ELF-1 (cell line): ENCODE results near the gene AKAP13.

Source experiments
- DNase-seq: peaks from one replicate; pipeline ENCODE4 v3.0.0-alpha.2; 2016; ENCODE audit warnings: low read depth, low spot score

The AKAP13 gene

DNA sequence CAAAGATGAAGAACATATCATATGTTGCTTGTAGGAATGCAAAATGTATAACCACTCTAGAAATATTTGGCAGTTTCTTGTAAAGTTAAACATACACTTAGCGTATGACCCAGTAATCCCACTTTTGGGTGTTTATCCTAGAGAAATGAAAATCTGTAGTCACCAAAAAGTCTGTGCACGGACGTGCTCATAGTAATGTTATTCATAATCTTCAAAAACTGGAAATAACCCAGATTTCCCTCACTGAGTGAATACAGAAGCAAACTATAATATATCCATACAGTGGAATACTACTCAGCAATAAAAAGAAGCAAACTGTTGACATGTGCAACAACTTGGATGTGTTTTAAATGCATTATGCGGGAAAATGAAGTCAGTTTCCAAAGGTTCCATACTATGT lies 155.9 kb downstream of the AKAP13 start:
- no peak for DNase-seq

DNA sequence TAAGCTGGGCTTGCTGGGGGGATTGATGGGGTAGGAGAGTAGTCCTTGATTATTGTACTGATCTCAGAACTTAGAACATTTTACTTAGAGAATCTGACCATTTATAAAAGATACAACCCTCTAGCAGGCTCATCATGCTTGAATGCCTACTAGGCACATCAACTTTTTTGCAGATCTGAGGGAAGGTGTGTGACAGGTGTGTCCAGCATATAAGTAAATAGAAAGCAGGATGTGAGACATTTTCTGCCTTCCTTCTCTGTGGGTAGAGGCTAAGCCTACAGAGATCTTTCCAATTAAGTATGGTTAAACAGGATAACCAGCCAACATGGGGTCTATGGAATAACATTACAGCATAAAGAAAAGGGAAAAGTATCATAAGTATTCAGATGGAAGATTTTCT lies 159.1 kb downstream of the AKAP13 start:
- no peak for DNase-seq

DNA sequence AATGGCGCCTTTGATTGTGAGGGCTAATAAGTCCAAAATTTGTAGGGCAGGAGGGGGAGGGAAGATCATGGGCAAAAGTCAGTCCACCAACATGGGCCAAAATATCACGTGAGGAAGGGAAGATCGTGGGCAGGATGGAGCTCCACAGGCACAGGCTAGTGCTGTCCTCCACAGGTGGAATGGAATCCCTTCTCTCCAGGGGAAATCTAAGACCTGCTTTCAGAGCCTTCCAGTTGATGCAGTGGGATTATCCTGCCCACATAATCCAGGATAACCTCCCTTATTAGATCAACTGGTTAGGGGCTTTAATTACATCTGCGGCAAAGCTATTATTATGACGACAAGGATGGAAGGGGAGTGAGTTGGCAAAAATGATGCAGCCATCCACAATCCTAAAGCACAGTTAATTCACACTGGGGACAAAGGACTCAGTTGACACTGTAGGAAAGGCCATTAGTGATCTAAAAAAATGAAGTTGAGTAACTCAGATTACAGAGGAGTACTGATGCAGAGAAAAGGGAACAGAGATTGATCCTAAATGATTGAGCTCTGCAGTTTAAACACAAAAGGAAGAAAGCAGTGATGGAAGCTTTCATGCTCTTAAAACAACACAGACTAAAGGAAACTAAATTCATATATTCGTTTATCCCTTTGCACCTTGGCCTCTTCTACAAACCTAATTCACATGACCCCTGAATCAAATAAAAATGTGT lies 159.8 kb downstream of the AKAP13 start:
- no peak for DNase-seq

DNA sequence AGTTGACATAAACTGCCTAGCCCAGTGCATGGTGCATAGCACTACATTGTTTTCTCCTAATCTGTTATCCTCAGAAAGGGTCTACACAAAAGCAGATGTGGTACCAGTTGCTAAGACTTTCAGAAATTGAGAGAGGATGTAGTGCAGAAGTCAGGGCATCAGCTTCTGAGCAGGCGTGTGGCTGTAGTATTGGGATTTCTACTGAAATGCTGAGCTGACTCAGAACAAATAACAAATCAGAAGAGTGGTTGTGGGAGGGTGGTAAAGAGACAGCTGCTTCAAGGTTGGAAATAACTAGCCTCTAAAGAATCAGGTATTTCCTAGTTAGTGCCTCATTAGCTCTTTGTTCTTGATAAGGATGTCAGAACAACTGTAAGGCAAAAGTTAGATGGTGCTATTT lies 161.3 kb downstream of the AKAP13 start:
- no peak for DNase-seq

DNA sequence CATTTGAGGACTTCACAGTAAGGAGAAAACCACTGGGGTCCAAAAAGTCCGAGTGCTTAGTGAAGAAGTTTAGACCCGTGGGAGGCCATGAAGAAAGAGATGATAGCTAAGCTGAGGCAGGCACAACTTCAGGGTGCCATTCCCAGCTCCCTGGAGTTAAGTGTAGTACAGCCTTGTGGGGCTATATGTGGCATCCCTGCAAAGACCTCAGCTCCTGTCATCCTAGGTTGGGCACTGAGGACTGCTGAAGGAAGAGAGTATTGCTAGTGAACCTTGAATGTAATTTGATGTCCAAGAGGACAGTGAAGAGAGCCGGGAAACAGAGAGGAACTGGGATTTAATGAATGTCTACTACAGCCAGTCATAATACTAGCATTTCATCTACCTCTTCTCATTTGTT lies 162.1 kb downstream of the AKAP13 start:
- no peak for DNase-seq

DNA sequence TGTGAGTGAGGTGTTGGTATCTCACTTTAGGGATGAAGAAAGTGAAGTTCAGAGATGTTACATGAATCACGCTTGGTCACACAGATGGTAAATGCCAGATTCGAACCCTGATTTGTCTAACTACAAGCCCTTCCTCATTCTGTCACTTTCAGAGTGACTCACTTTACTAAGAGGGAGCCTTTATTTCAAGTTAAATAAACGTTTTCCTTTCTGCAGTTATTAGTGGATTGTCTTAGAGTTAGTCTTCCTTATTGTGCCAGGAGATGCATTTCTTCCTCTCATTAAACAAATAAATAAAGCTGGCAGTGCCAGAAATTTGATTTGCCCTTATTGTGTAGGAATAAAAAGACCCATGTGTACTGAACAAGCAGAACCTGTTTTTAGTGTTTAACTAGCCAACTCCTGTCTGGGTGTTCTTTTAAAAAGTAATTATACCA lies 162.5 kb downstream of the AKAP13 start:
- no peak for DNase-seq

DNA sequence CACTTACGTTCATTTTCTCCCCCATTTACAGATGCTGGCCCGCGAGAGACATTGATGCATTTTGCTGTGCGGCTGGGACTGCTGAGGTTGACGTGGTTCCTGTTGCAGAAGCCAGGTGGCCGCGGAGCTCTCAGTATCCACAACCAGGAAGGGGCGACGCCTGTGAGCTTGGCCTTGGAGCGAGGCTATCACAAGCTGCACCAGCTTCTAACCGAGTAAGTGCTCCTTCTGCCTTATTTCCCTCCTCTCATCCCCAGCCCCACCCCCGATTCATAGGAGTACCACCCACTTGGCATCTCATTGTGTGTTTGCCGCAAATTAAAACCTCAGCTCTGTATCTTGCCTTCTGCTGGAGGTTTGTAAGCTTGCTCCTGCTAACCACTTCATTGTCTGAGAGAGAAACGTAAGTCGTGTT lies 163.3 kb downstream of the AKAP13 start:
- DNase-seq: no peak

DNA sequence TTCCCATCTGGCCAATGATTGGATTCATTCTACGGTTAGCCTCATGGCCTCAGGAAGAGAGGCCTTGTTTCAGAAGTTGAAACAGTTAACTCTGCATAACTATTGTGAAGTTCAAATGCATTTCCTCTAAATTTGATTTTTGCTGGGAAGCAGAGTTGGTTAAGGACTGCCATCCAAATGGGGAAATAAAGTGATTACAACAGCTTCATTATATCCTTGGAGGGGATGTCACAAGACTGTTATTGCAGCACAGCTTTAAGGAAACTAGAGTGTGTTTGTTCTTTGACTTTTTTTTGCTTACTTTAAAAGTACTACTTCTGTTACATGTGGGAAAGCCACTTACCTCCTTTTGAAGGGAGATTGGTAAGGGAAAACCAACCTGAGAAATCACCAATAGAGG lies 164.8 kb downstream of the AKAP13 start:
- no peak for DNase-seq

DNA sequence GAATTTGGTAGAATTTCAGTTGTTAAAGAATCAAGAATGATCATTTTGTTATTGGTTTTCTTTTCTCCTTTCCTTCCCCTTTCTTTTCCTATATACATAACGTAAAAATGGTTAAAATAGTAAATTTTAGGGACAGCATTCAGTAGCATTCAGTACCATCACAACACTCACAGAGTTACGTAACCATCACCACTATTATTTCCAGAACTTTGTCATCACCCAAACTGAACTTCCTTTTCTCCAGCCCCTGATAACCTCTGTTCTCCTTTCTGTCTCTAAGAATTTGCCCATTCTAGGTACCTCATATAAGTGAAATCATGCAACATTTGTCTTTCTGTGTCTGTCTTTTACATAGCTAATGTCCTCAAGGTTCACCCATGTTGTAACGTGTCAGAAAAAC lies 165.3 kb downstream of the AKAP13 start:
- DNase-seq: no peak

DNA sequence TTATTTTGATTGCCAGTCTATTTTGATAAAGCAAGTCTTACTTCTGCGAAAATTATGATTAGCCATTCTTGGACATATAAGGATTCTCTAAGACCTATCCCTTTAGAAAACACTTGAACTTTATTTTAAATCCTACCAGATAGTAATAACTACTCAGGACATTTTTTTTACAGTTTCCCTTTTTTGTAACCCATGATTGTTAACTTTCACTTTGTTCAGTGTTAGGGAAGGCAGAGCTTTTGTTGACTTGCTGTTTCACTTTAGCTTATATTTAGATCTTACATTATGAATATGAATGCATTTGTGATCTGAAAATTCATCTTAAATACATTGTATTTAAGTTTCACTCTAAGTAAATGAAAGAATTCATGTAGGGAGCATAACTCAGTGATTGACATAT lies 167.0 kb downstream of the AKAP13 start:
- DNase-seq: no peak

DNA sequence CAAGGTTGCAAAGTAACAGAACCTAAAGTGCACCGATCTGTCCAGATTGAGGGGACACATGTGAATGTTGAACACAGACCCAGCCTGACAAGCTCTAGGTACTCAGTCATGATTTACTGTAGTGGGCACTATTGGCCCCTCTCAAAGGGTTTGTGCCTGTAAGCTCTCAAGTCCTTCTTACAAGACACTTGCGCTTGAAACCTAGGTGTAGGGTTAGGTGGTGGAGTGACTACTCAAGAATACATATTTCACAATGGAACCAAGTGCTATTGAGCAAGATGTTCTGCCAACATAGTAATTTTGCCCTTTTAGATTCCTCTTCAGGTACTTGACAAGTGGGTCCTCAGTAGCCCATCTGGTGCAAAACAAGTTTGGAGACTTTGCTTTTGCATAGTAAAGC lies 169.9 kb downstream of the AKAP13 start:
- DNase-seq: no peak

DNA sequence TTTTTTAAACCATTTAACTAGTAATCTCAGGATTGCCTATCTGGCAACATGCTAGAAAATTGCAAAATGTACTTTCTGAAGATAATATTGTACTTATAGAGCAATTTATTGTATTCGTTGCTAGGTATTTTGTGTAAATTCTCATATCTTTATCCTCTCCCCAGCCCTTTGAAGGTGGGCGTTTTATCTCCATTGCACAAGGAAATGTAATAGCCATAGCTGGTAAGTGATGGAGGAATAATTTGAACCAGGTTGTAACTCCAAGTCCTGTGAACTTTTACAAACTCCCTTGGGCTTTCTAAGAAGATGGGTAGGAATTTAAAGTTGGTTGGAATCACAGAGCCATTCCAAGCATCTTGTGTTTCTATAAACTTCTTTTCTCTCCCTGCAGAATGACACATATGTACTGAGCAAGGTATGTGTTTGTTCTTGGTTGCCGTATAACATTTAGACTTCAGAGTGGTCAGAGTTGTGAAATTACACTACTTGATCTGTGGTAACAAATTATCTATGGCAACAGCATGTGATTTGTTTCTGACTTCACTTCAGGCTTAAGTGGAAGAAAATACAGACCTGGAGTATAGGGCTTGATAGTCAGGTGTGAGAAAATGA lies 170.9 kb downstream of the AKAP13 start:
- no peak for DNase-seq

DNA sequence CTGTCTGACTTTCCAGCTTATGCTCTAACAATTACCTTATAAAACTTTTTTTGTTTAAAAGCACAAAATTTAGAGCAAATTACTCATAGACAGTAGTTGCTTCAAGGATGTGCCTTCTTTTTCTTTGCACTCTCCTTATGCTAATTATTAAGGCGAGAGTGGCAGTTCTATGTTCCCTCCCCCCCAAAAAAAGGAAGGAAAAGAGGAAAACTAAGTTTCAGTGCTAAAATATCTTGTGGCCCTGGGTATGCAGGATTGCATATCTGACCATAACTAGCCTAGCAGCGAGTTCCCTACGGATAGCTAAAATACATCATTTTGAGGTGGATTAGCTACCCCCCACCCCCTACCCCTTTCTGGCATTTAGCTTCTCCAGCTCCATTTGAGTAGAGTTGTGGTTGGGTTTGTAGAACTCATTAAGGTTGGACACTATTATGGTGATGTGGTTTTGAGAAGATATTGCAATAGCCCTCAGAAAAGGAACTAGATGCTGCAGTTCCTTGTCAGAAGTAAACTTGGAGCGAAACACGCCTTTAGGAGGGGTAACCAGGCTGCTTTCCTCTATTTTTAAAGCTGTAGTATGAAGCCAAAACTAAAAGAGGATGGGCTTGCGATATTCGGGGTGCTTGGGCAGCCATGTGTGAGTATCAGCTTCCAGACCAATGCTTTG lies 174.6 kb downstream of the AKAP13 start:
- DNase-seq: no peak

DNA sequence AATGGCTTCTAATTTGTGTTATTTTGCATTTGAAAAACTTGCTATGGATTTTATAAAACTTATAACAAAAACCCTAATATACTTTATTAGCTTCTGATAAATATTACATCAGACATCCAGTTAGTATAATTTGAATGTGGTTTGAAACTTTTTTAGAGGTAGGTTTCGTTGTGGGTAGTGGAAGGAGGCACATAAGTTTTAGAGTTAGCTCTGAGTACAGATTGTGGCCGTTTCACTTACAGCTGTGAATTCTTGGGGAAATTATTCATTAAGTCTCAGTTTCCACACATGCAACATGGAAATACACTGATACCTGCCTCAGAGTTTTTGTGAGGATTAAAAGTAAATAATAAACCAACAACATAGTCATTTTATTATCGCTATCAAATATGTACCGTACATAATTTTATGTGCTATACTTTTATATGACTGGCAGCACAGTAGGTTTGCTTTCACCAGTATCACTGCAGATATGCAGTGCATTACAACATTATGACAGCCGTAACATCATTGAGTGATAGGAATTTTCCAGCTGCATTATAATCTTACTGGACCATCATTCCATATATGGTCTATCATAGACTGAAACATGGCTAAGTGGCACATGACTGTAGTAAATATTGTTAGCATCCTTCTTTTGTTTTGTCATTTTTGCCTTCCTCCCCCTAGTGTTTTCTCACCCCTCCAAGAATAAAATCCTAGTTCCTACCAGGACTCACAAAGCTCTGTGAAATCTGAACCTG lies 175.6 kb downstream of the AKAP13 start:
- DNase-seq: no peak

DNA sequence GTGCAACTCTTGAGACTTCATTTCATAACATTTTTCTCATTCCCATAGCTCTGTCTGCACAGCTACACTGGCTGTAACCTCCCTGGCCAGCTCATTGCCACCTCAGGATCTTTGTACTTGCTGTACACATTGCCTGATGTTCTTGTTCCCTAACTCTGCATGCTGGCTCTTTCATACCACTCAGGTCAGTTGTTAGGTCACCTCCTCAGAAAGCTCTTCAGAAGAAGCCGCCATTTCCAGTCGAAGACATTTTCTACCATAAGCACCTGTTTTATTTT lies 176.2 kb downstream of the AKAP13 start:
- DNase-seq: no peak

DNA sequence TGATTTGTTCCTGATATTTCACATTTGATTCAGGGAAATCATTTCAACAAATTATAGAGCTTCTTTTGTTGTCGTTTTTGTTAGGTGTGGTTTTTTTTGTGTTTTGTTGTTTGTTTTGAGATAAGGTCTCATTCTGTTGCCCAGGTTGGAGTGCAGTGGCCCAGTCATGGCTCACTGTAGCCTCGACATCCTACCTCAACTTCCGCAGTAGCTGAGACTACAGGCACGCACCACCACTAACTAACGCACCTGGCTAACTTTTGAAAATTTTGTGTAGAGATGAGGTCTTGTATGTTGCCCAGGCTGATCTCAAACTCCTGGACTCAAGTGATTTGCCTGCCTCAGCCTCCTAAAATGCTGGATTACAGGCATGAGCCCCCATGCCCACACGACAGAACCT lies 177.0 kb downstream of the AKAP13 start:
- DNase-seq: no peak

DNA sequence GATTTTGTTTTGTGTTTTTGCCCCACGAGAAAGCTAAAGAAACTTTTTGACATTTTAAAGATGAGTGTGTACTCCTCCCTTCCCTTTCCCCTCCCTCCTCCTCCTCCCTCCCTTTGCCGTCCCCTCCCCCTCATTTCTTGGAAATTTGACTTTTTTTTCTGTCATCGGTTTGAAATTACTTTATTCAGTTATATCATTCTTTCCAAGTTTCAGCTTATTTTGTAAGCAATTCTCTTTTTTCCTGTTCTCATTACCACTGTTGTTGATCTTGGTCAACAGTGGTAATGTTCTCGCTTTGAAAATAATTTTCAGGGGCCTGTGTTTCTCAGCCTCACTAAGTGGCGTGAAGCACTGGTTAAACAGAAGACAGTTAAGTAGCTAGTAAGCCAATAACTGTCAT lies 178.4 kb downstream of the AKAP13 start:
- no peak for DNase-seq

DNA sequence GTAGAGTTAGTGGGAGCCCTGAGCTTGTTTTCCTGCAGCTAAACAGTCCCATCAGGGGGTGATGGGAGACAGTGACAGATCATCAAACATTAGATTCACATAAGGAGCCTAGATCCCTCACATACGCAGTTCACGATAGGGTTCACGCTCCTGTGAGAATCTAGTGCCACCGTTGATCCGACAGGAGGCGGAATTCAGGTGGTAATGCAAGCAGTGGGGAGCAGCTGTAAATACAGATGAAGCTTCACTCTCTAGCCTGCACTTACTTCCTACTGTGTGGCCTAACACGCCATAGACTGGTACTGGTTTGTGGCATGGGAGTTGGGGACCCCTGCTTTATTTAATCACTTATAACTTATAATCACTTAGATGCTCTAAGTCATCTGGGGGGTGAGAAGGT lies 179.1 kb downstream of the AKAP13 start:
- no peak for DNase-seq

DNA sequence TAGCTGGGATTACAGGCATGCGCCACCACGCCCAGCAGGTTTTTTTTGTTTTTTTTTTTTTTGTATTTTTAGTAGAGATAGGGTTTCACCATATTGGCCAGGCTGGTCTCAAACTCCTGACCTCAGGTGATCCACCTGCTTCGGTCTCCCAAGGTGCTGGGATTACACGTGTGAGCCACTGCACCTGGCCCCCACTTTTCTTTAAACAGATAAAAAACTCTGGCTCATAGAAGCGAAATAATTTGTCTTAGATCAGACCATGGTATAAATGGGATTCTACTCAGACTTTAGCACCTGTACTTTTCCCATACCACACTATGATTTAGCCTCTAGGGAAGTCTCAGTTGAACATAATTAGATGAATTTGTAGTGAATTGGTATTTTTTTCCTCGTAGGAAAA lies 182.4 kb downstream of the AKAP13 start:
- DNase-seq: no peak

DNA sequence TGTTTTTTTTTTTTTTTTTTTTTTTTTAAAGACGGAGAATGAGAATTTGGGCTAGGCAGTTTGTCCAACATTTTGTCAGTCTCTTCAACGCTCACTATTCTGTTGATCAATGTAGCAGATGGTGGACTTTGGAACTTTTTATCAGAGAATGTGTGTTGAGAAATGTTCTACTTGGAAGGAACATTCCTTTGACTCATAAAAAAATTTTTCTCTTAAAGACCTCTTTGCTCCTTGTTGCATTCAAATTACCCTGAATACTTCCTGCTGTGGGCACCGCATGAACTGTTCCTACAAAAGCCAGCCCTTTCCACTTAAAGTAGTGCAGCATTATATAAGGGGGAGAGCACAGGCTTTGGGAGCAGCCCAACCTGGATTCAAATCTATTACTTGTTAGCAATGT lies 182.9 kb downstream of the AKAP13 start:
- peak; percentile 27 for DNase-seq

DNA sequence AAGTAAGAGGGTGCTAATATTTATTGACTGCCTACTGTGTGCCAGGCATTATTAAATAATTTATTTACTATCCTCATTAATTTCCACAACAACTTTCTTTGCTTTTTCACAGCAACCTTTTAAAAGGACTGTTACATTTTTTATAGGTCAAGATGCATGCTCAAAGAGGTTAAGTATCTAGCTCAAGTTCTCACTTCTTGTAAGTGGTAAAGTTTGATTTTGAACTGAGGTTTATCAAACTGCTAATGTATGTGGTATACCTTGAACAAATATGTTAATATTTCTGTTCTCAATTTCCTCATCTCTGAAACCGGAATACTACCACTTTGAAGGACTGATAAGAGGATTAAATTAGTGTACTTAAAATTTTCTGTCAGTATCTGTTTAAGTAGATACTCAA lies 183.3 kb downstream of the AKAP13 start:
- no peak for DNase-seq

DNA sequence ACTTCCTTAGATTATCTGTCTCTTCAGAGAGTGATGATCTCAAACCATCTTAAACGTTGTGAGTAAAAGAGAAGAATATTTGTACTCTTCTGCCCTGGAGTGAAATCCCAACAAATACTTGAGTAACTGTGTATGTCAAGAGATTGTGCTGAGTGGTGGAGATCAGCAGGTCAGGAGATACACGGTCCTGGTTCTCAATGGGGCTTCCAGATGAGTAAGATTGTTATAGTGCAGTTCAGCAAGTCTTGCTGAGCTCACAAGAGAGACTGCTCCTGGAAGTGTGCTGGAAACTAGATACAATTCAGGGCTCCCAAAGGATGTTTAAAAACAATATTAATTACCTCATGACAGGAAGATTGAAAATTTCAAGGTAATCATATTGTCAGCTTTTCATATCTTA lies 184.3 kb downstream of the AKAP13 start:
- DNase-seq: no peak
